GM19193 (cell line): ENCODE measurements around the gene METRN.

Source experiments
- POLR2A ChIP-seq: IDR thresholded peaks from 4 replicates; pipeline ENCODE4 v1.6.1; 2011; ENCODE audit not compliant: insufficient read depth, insufficient read length; ENCODE audit errors: extremely low read depth

The METRN gene

DNA sequence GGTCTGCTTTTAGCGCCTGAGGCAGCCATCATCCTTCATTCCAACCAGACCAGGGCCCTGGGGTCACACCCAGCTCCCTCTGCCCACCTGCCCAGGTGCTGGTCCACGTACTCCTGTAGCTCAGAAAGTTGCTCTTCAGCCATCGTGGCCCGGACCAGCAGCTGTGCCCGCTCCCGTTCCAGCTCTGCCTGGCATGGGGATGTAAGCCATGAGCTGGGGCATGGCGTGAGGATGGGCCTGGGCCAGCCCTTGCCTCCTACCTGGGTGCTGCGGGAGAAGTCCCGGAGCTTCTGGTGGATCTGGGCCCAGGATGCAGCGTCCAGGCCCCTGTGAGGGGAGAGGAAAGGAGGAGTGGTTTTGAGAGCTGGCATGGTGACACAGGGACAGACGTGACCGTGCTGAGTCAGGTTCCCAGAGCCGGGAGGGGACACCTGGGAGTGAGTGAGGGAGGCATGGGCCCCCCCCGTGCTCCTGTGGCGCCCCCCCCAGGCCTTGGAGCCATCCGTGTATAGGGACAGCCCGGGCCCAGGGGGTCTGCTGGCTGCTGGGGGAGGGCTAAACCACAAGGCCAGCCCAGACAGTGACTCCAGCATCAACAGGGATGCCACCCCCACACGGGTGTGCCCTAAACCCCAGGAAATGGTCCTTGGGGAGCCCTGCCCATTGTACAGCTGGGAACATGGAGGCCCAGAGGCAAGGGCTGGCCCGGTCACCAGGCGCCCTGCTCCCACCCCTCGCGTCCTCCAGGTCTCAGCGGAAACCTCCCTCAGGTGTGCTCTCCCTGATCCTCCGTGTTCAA, 8.1 kb downstream of the METRN start:
- peak; percentile 32 for TF ChIP-seq POLR2A

DNA sequence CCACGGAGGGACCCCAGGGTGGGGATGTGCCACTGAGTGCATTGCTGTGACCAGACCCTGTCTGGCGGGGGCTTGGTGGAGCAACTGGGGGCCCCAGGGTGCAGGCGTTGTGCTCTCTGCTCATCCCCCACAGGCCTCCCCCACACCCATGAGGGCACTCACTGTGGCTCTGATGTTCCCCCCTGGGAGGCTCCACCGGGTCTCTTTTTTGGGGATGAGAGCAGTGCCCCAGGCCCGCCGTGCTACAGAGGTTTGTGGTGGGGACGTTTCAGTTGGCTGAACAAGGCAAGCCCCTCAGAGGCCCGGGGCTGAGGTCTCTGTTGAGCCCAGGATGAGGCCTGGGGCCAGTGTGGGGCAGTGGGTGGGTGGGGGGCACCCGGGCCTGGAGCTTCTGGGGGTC, 8.8 kb downstream of the METRN start:
- no peak for TF ChIP-seq POLR2A

DNA sequence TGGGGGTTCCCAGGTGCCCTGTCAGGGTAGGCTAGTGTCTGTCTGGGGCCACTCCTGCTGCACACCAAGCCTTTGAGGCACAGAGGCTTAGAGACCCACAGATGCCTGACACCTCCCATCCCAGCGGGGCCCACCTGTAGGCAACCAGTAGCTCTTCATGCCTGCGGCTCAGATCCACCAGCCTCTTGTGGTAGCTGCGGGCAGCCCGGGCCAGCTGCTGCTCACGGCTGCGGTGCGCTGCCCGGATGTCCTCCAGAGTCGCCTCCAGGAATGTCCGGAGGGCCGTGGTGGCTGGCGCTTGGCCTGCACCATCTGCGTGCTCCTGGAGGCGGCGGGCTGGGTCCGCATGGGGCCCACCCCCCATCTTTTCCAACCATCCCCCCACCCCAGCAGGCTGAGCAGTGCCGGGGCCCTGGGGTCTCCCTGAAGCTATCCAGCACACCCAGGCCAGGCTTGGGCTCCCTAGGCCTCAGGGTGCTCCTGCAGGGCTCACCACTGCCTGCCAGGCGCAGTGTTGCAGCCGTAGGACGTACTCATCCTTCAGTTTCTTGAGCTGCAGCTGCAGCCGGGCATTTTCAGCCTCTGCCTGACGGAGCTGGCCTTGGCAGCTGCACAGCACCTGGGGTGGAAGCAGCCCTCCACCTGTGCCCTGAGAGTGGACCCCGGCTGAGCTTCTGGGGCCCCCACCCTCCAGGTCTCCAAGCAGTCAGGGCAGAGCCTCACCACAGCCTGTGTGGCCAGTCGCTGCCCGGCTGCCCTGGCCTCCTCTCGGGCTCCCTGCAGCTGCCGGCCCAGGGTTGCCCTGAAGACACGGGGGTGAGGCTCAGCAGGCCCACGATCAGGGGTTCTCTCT, 9.5 kb downstream of the METRN start:
- TF ChIP-seq POLR2A = no peak

DNA sequence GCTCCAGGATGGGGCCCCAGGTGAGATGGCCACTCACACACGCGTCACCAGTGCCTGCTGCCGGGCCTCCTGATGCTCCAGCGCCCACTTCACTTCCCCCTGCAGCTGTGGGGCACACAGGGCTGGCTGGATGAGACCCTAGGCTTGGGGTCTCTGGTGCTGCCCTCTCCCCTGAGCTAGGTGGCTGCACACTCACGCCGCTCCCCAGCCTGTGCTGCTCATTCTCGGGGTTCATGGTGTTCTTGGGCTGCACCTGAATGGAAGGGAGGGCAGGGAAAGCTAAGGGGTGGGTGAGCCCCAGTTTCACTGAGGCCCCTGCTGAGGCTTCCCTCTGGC, 10.1 kb downstream of the METRN start:
- no peak for TF ChIP-seq POLR2A

DNA sequence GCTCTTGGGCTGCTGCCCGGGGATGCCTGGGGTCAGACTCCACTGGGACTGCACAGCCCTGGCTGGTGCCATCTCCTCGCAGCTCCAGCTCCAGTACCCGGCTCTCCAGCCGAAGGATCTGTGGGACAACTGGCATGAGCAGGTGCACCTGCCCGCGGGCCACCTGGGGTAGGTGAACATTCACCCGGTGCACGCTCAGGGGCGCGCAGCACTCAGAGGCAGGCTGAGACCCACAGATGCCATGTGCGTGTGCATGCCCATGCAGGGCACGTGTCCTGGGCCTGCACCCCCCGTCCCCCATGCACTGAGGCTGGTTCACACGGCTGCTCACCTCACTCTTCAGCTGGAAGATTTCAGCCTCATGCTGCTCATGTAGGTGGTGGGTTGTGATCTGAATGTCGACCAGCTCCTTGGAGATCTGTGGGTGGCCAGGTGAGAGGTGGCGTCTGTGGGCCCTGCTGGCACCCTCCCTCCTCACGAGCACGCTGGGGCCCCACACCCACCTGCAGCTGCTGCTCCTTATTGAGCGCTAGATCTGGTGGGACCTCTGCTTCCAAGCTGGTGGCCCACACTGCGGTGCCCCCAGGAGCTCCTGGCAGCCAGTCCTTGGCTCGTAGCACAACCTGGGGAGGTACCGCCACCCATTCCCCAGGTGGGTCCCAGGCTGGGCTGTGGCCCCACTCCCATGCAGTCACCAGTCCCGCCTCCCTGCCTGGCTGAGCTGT, 10.7 kb downstream of the METRN start:
- TF ChIP-seq POLR2A = no peak

DNA sequence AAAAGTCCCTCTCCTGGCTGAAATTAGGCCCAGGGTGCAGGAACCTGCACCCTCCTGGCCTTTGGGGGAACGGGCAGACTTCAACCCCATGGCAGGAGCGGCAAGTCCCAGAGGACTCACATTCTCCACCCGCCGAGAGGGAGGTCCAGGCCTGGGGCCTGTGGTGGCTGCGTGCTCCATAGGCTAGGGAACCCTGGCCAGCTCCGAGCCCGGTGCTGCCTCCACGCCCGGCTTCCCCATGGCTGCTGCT, 11.2 kb downstream of the METRN start:
- no peak for TF ChIP-seq POLR2A

DNA sequence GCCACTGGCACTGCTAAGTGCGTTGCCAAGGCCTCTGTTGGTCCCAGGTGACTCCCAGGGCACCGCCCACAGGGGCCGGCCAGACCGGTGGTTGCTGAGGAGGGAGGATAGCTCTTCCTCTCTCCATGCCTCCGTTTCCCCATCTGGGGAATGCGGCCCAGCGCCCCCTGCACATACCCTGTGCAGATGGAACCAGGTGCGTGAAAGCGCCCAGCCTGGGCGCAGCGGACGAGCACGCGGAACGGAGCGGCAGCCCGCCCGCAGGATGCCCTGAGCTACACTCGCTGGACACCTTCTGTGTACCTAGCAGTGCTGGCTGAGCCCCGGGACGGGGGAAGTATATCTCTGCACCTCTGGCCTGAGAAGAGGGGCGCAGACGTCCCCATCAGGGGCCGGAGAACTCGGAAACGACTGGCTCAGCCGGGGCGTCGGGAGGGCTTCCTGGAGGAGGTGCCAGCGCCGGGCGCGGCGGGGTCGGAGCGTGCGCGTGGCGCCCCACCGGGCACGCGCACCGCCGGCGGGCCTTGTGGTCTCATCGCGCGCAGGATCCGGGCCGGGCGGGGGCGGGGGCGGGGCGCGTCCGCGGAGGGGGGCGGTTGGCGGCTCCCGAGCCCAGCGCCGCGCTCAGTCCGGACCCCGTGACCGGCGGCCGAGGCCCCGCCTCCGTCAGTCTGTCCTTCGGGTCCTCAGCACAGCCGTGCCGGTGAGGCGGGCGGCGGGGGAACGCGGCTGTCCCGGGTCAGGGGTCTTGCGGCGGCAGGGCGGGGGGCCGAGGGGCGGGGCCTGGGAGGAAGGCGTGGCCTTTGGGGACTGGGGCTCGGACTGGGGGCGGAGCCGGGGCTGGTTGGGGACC, 11.7 kb downstream of the METRN start, which contains the start of the genes CCDC78 and HAGHL:
TSS of gene CCDC78 (minus strand) at position 6 of the 853 bp plus-strand sequence. CDS start 76 bp downstream, outside the sequence.
TSS of gene HAGHL (plus strand) at position 669 of the 853 bp plus-strand sequence. CDS start 404 bp downstream, outside the sequence.
- TF ChIP-seq POLR2A = peak; percentile 22

DNA sequence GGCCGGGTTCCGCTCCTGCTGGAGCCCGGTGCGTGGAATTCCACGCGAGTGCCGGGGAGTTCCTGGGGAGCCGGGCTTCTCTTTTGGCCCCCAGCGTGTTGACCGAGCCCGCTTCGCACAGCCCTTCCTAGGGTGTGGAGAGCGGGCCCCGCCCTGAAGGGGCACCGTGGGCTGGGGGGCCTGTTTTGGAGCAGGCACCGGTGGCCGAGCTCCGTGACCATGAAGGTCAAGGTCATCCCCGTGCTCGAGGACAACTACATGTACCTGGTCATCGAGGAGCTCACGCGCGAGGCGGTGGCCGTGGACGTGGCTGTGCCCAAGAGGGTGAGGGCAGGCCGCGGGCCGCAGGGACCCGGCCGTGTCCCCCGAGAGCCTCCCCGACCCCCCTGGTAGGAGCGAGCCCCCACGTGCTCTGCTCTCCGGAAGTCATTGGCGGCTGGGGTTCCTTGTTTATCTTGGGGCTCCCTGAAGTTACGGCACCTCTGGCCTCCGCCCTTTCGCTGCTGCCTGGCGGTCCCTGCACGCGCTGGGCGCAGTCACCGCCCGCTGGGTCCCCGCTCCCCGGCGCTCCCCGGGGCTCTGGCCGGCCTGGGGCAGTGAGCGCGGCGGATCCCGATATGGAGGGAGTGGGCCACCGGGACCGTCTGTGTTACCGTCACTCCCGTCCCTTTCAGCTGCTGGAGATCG, 12.5 kb downstream of the METRN start:
- TF ChIP-seq POLR2A = peak; percentile 24

DNA sequence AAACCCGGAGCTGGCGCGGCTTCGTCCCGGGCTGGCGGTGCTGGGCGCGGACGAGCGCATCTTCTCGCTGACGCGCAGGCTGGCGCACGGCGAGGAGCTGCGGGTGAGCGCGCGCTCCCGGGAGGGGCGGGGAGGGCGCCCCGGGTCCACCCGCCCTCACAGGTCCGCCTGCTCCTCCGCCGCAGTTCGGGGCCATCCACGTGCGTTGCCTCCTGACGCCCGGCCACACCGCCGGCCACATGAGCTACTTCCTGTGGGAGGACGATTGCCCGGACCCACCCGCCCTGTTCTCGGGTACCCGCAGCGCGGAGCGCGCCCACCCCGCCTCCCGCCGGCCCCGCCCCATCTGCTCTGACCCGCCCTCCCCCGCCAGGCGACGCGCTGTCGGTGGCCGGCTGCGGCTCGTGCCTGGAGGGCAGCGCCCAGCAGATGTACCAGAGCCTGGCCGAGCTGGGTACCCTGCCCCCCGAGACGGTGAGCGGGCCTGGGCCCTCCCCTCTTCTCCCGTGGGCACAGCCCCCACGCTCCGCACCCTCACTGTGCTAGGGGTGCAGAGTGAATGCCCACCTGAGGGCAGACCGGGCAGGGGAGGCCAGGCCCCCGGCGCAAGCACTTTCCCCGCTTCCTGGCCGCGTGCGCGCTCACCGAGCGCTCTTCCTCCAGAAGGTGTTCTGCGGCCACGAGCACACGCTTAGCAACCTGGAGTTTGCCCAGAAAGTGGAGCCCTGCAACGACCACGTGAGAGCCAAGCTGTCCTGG, 13.4 kb downstream of the METRN start:
- TF ChIP-seq POLR2A = no peak

DNA sequence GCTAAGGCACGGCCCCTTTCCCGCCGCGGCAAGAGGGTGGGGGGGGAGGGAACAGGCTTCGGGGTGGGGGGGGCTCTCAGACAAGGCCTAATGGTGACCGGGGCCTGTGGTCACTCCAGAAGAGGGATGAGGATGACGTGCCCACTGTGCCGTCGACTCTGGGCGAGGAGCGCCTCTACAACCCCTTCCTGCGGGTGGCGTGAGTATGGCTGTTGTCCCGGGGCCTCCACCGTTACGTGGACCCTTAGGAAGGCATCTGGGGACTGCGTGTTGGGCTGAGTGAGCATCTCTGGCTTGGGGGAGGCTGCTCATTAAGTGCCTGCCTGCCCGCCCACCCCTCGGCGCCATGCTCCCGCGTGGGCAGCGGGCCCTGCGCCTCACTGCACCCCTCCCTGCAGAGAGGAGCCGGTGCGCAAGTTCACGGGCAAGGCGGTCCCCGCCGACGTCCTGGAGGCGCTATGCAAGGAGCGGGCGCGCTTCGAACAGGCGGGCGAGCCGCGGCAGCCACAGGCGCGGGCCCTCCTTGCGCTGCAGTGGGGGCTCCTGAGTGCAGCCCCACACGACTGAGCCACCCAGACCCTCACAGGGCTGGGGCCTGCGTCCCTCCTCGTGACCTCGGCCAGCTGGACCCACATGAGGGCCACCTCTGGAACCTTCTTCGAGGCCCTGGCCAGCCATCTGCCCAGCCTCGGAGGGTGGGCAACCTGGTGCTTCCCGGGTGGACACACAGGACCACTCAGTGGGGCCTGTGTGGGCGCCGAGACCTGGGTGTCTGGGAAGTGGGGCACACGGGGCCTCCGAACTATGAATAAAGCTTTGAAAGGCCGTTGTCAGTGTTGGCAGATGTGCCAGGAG, 14.2 kb downstream of the METRN start:
- TF ChIP-seq POLR2A = no peak

DNA sequence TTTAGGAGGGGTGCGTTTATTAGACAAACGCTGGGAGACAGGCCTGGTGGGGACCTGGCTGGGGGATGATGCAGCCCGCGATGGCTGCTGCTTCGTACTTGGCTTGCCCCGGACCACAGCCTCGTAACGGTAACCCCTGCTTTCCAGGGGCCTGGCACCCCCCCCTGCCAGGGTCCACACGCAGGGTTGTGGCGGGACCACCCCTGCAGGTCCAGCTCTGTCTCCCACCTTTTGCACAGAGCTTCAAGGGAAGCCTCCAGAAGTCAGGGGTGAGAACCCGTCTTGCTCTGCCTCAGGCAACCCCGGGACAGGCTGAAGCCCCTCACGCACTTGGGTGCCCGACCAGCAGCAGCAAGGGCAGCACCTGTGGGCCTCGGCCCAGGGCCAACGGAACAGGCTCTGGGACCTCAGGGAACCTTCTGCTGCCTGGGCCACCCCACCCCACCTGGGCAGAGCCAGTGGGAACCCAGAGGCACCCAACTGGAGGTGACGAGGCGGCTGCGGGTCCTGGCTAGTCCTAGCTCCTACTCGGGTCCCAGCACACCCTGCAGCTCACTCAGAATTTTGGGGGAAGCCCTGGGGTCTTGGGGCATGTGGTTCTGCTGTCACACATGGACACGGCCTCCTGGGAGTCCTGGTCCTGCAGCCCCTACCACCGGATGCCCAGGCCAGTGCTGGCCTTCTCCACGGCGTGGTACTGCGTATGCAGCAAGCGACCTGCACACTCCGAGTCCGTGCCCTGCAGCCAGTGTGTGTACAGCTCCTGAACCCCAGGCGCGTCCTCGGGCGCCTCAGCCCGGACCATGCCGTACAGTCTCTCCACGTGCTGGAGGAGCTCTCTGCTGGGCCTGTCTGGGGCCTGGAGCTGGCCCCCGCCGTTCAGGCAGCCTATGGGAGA, 15.1 kb downstream of the METRN start:
- TF ChIP-seq POLR2A = no peak
